GM18909 (cell line): ENCODE results near the gene EPHB1.
"Not testable (repeated sequence)": the region's sequence is repeated elsewhere in the genome, so short reads cannot be mapped to it uniquely, and the experiment has no call there.

Experiments
- ATAC-seq: cut with Tn5 transposase; IDR thresholded peaks from one replicate; pipeline ENCODE4 v1.9.1; 2021; ENCODE audit warnings: mild to moderate bottlenecking; ENCODE audit not compliant: unreplicated experiment, poor library complexity

The EPHB1 gene

GRCh38 chr3:135059580-135059979 is 264.5 kb downstream of the EPHB1 start:
- no peak for ATAC-seq

GRCh38 chr3:135066844-135067727 is 272.0 kb downstream of the EPHB1 start:
- not testable (repeated sequence) for ATAC-seq

GRCh38 chr3:135068011-135068410 is 273.0 kb downstream of the EPHB1 start:
- no peak for ATAC-seq

GRCh38 chr3:135069406-135069805 is 274.3 kb downstream of the EPHB1 start:
- no peak for ATAC-seq

- no peak for ATAC-seq
These were observed 276.4 kb downstream of the EPHB1 start for GRCh38 chr3:135071483-135071882.

- no peak for ATAC-seq
These were observed 277.4 kb downstream of the EPHB1 start for GRCh38 chr3:135072431-135072830.

GRCh38 chr3:135075157-135075556 is 280.1 kb downstream of the EPHB1 start:
- ATAC-seq, result no peak

- ATAC-seq, result no peak
These were observed 281.3 kb downstream of the EPHB1 start for GRCh38 chr3:135076341-135076740.

- ATAC-seq, result no peak
These were observed 282.1 kb downstream of the EPHB1 start for GRCh38 chr3:135077186-135077585.

GRCh38 chr3:135078283-135078682 is 283.2 kb downstream of the EPHB1 start:
- ATAC-seq, result no peak

- ATAC-seq, result no peak
These were observed 284.0 kb downstream of the EPHB1 start for GRCh38 chr3:135079095-135079494.

GRCh38 chr3:135081451-135081850 is 286.4 kb downstream of the EPHB1 start:
- no peak for ATAC-seq

GRCh38 chr3:135081856-135082434 is 286.9 kb downstream of the EPHB1 start:
- ATAC-seq, result no peak

GRCh38 chr3:135082706-135083105 is 287.6 kb downstream of the EPHB1 start:
- ATAC-seq, result no peak

GRCh38 chr3:135083179-135083578 is 288.1 kb downstream of the EPHB1 start:
- ATAC-seq, result no peak

- ATAC-seq, result no peak
These were observed 288.7 kb downstream of the EPHB1 start for GRCh38 chr3:135083756-135084155.

GRCh38 chr3:135084405-135084804 is 289.3 kb downstream of the EPHB1 start:
- no peak for ATAC-seq

GRCh38 chr3:135084976-135085375 is 289.9 kb downstream of the EPHB1 start:
- ATAC-seq, result no peak

- no peak for ATAC-seq
These were observed 290.8 kb downstream of the EPHB1 start for GRCh38 chr3:135085652-135086436.

GRCh38 chr3:135087782-135088181 is 292.7 kb downstream of the EPHB1 start:
- ATAC-seq, result no peak

- ATAC-seq, result no peak
These were observed 294.4 kb downstream of the EPHB1 start for GRCh38 chr3:135089451-135089850.
